PC-9 (cell line): ENCODE results near the gene KLHL40. TPM values are rescaled to one million over a fixed set of nuclear protein-coding genes. Genes with fewer than 3 reads are reported as not detected.

Source experiments
- BruUV-seq: library from RNA; stranded (reverse); fragments of 400-500 nt; replicated peaks from 2 replicates; lab custom pipeline; 2021; lab: Mats Ljungman, UMichigan
- CTCF ChIA-PET: fragments of 300-600 bp; sonication (Branson Sonifier 250); formaldehyde crosslinking; loops from one replicate; lab custom pipeline; 2022; ENCODE audit warnings: antibody characterized with exemption; lab: Charles Lee
- POLR2A ChIA-PET: fragments of 300-600 bp; sonication (Branson Sonifier 250); formaldehyde crosslinking; loops from one replicate; lab custom pipeline; 2022; ENCODE audit warnings: antibody characterized with exemption; ENCODE audit not compliant: unreplicated experiment; lab: Charles Lee
- DNase-seq, 2 experiments: peaks; one replicate each; pipeline versions ENCODE4 v3.0.0 to v3.0.0-alpha.2; 2015 to 2022; ENCODE audit warnings: mixed read lengths in 1 of 2
- H2AFZ ChIP-seq: fragments of 200-600 bp; sonication (generic); 2 replicates; pipeline ENCODE4 v1.8.1; 2017; ENCODE audit warnings: antibody characterized with exemption
- H3F3A ChIP-seq: fragments of 200-600 bp; sonication (generic); 2 replicates; pipeline ENCODE4 v1.8.1; 2017; ENCODE audit warnings: antibody characterized with exemption, mild to moderate bottlenecking, low read depth; ENCODE audit not compliant: insufficient read depth
- H3K27ac ChIP-seq: fragments of 200-600 bp; sonication (generic); 2 replicates; pipeline ENCODE4 v1.6.1; 2016; ENCODE audit warnings: mixed run types
- H3K27me3 ChIP-seq: fragments of 200-600 bp; sonication (generic); 2 replicates; pipeline ENCODE4 v1.6.1; 2016; ENCODE audit warnings: low read depth, mixed run types; ENCODE audit not compliant: insufficient read depth
- H3K36me3 ChIP-seq: fragments of 200-600 bp; sonication (generic); 2 replicates; pipeline ENCODE4 v1.6.1; 2016; ENCODE audit warnings: low read depth, mixed run types
- H3K4me1 ChIP-seq: fragments of 200-600 bp; sonication (generic); replicated peaks from 2 replicates; pipeline ENCODE4 v1.6.1; 2016; ENCODE audit warnings: mixed run types; ENCODE audit not compliant: insufficient read depth
- H3K4me2 ChIP-seq: fragments of 200-600 bp; sonication (generic); 2 replicates; pipeline ENCODE4 v1.6.1; 2017; ENCODE audit warnings: mixed run types
- H3K4me3 ChIP-seq: fragments of 200-600 bp; sonication (generic); 2 replicates; pipeline ENCODE4 v1.6.1; 2016; ENCODE audit warnings: mixed run types
- H3K79me2 ChIP-seq: fragments of 200-600 bp; sonication (generic); 2 replicates; pipeline ENCODE4 v1.6.1; 2017; ENCODE audit warnings: low read depth, mixed run types
- H3K9me2 ChIP-seq: fragments of 200-600 bp; sonication (generic); 2 replicates; pipeline ENCODE4 v1.8.1; 2017; ENCODE audit warnings: mild to moderate bottlenecking; ENCODE audit not compliant: insufficient read depth
- H3K9me3 ChIP-seq: fragments of 200-600 bp; sonication (generic); 2 replicates; pipeline ENCODE4 v1.8.1; 2016; ENCODE audit warnings: low read depth; ENCODE audit not compliant: insufficient read depth
- H4K20me1 ChIP-seq: fragments of 200-600 bp; sonication (generic); 2 replicates; pipeline ENCODE4 v1.8.1; 2017; ENCODE audit not compliant: insufficient read depth
- EZH2 ChIP-seq: fragments of 200-600 bp; sonication (generic); IDR thresholded peaks from 2 replicates; pipeline ENCODE4 v1.8.0; 2017; ENCODE audit warnings: antibody characterized with exemption, low read depth
- intact Hi-C: fragments of 100-400 bp; cut with micrococcal nuclease; formaldehyde crosslinking; loops from one replicate; pipeline ENCODE4 v1.10.0; 2022; ENCODE audit not compliant: unreplicated experiment
- total RNA-seq: library from RNA; stranded (reverse); gene quantifications from 2 replicates; pipeline ENCODE4 v1.2.3, GENCODE V29; 2021
- TF ChIP-seq, protein P1 (sequence below): fragments of 200-600 bp; sonication (generic); conservative IDR thresholded peaks from 2 replicates; pipeline ENCODE4 v1.6.1; 2017; ENCODE audit warnings: mixed run types, antibody characterized with exemption, mild to moderate bottlenecking, moderate library complexity

The KLHL40 gene
- total RNA-seq, 1 experiment from 2014 or later, result not detected

DNA sequence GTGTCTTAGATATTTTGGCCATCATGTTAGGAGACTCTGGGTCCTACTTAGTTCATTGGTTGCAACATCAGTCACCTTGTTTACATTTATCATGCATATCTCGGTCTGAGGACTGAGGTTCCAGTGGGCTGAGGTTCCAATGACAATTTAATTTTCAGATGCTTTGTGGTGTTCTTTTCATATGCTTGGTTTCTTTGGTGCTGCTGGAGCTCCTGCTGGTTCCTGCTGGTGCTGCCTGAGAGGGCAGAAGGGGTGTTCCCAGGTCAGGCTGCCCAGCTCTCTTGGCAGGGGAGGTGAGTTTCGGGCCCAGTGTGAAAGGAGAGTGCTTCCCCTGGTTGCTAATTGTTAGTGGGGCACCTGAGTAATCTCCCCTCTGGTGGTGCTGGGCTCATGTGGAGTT, 6.9 kb upstream of the KLHL40 start:
- Histone ChIP-seq H3K4me1 (peaks cover 8% of the 10 kb centered on the region; the same call in 1 of the 2 replicates), H3K9me3 (no peaks in the 10 kb centered on the region), H4K20me1 (no peaks in the 10 kb centered on the region), H3K9me2 (no peaks in the 10 kb centered on the region), H3F3A (no peaks in the 10 kb centered on the region), H3K27ac (no peak overlapping the region), H3K4me3 (no peak overlapping the region), H3K4me2 (no peak overlapping the region), H2AFZ (no peak overlapping the region), H3K79me2 (no peaks in the 10 kb centered on the region), H3K27me3 (no peaks in the 10 kb centered on the region), H3K36me3 (no peaks in the 10 kb centered on the region)
- no peak for DNase-seq
- BruUV-seq, result no TSS peak
- no peak for TF ChIP-seq EZH2
- TF ChIP-seq, protein P1, sequence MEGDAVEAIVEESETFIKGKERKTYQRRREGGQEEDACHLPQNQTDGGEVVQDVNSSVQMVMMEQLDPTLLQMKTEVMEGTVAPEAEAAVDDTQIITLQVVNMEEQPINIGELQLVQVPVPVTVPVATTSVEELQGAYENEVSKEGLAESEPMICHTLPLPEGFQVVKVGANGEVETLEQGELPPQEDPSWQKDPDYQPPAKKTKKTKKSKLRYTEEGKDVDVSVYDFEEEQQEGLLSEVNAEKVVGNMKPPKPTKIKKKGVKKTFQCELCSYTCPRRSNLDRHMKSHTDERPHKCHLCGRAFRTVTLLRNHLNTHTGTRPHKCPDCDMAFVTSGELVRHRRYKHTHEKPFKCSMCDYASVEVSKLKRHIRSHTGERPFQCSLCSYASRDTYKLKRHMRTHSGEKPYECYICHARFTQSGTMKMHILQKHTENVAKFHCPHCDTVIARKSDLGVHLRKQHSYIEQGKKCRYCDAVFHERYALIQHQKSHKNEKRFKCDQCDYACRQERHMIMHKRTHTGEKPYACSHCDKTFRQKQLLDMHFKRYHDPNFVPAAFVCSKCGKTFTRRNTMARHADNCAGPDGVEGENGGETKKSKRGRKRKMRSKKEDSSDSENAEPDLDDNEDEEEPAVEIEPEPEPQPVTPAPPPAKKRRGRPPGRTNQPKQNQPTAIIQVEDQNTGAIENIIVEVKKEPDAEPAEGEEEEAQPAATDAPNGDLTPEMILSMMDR, result no peak
- intact Hi-C loops, result no loop called here
- POLR2A ChIA-PET, result no interaction called here
- CTCF ChIA-PET, result no interaction called here

DNA sequence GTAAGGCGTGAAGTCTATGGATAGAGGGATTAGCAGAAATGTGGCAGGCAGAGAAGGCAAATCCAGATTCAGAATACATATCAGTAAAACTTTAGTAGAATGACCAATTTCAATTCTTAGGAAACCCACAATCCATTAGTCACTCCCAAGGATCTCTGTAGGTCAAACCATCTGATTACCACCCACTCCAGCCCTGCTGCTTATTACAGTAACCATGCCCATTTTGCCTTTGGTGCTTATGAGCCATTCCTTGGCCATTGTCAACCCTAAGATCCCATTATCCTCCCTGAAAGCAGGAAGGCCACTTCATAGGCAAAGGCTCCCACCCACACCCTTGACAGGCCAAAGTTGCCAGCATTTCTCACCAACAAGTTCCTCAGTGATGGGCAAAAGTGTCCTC, 5.1 kb upstream of the KLHL40 start:
- Histone ChIP-seq H3K4me1 (peaks cover 21% of the 10 kb centered on the region), H3K36me3 (no peaks in the 10 kb centered on the region), H3F3A (no peaks in the 10 kb centered on the region), H3K27me3 (no peaks in the 10 kb centered on the region), H3K79me2 (no peaks in the 10 kb centered on the region), H4K20me1 (no peaks in the 10 kb centered on the region), H2AFZ (no peak overlapping the region), H3K4me3 (no peak overlapping the region), H3K9me3 (no peaks in the 10 kb centered on the region), H3K27ac (no peak overlapping the region), H3K4me2 (no peak overlapping the region), H3K9me2 (no peaks in the 10 kb centered on the region)
- intact Hi-C loops, result no loop called here
- no TSS peak for BruUV-seq
- ChIA-PET POLR2A (no interaction called here), CTCF (no interaction called here)
- no peak for DNase-seq
- TF ChIP-seq, protein P1, result no peak
- TF ChIP-seq EZH2, result no peak

GRCh38 chr3:42680806-42681205, 4.5 kb upstream of the KLHL40 start:
- intact Hi-C loops, result no loop called here
- Histone ChIP-seq H3K9me3 (no peaks in the 10 kb centered on the region), H3K4me2 (no peak overlapping the region), H3K4me3 (no peak overlapping the region), H3K36me3 (no peaks in the 10 kb centered on the region), H2AFZ (no peak overlapping the region), H3K27ac (no peak overlapping the region), H4K20me1 (no peaks in the 10 kb centered on the region), H3K79me2 (no peaks in the 10 kb centered on the region), H3K9me2 (no peaks in the 10 kb centered on the region), H3K4me1 (peaks cover 21% of the 10 kb centered on the region), H3K27me3 (no peaks in the 10 kb centered on the region), H3F3A (no peaks in the 10 kb centered on the region)
- DNase-seq, result no peak
- POLR2A ChIA-PET, result no interaction called here
- CTCF ChIA-PET, result no interaction called here
- no peak for TF ChIP-seq EZH2
- TF ChIP-seq, protein P1, result no peak
- BruUV-seq, result no TSS peak
